ENCODE data around the gene CDC42BPB. TPM values are rescaled to one million over a fixed set of nuclear protein-coding genes. Genes with fewer than 3 reads are reported as not detected.

Gene CDC42BPB
- total RNA-seq, 1 donor from 2014 or later: 96.5 TPM

GRCh38 chr14:102951034-102951433 is 106.3 kb downstream of the CDC42BPB start:
- H3K27ac ChIP-seq: no peak overlapping the region

DNA sequence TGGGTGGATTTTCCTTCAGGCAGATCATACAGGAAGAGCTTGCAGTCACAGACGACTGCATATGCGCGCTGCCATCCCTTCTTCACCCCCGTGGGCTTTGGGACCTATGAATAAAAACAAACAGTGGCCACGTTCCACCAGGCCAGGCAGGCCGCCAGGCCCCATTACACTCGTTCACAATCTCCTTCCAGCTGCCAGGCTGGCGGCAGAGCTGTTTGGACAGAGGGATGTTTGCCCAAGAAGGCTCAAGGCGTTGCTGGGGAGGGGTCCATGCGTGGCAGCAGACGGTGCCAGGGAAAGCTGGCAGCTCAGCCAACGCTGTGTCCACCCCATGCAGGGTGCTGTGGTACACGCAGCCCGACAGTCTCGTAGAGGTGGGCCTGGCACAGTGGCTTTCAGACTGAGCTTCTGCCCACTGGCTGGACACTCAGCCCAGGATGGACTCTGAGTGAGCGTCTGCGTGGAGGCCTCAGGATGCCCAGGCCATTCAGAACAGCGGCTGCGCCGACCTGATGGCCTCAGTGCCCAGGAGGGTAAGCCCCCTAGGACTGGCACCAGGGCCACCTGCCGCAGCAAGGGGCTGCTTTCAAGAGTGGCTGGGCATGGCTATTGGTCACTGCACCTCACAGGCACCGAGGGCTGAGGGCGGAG is 107.4 kb downstream of the CDC42BPB start:
- H3K27ac ChIP-seq: no peak overlapping the region
- peaks cover 9 to 10% of the 10 kb centered on the region in 2 donors for H3K4me1 ChIP-seq
- intact Hi-C loops (cut with DNase I): no loop called here
- no peak for DNase-seq (ENCODE audit: low spot score in 2 of 2)
- H3K4me3 ChIP-seq: no peak overlapping the region
- peaks cover 92 to 94% of the 10 kb centered on the region in 2 donors for H3K36me3 ChIP-seq
- no peaks in the 10 kb centered on the region for H3K27me3 ChIP-seq
- TF ChIP-seq, protein P1, sequence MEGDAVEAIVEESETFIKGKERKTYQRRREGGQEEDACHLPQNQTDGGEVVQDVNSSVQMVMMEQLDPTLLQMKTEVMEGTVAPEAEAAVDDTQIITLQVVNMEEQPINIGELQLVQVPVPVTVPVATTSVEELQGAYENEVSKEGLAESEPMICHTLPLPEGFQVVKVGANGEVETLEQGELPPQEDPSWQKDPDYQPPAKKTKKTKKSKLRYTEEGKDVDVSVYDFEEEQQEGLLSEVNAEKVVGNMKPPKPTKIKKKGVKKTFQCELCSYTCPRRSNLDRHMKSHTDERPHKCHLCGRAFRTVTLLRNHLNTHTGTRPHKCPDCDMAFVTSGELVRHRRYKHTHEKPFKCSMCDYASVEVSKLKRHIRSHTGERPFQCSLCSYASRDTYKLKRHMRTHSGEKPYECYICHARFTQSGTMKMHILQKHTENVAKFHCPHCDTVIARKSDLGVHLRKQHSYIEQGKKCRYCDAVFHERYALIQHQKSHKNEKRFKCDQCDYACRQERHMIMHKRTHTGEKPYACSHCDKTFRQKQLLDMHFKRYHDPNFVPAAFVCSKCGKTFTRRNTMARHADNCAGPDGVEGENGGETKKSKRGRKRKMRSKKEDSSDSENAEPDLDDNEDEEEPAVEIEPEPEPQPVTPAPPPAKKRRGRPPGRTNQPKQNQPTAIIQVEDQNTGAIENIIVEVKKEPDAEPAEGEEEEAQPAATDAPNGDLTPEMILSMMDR (IDR thresholded peaks at IDR 0.05): no peak
- no peaks in the 10 kb centered on the region for H3K9me3 ChIP-seq

More at GRCh38 chr14:102951034-102951433, 106.3 kb downstream of the CDC42BPB start:
- H3K27me3 ChIP-seq: no peaks in the 10 kb centered on the region
- no peak overlapping the region for H3K4me3 ChIP-seq
- H3K36me3 ChIP-seq: peaks cover 91 to 94% of the 10 kb centered on the region in 2 donors
- no peak for DNase-seq (ENCODE audit: low spot score in 2 of 2)
- no peaks in the 10 kb centered on the region for H3K9me3 ChIP-seq
- intact Hi-C loops (cut with DNase I): no loop called here
- TF ChIP-seq, protein P1 (IDR thresholded peaks at IDR 0.05): no peak
- H3K4me1 ChIP-seq: peaks cover 9 to 10% of the 10 kb centered on the region in 2 donors

- Histone ChIP-seq H3K36me3 (peaks cover 92 to 94% of the 10 kb centered on the region in 2 donors), H3K4me3 (no peak overlapping the region), H3K4me1 (peaks cover 9 to 10% of the 10 kb centered on the region in 2 donors), H3K27me3 (no peaks in the 10 kb centered on the region), H3K9me3 (no peaks in the 10 kb centered on the region), H3K27ac (no peak overlapping the region)
- intact Hi-C loops (cut with DNase I): no loop called here
- DNase-seq (ENCODE audit: low spot score in 2 of 2): no peak
- TF ChIP-seq, protein P1 (IDR thresholded peaks at IDR 0.05): no peak
These were observed 108.1 kb downstream of the CDC42BPB start for GRCh38 chr14:102949062-102949800.

GRCh38 chr14:102948698-102949061 is 108.7 kb downstream of the CDC42BPB start:
- H3K4me3 ChIP-seq: no peak overlapping the region
- TF ChIP-seq, protein P1 (IDR thresholded peaks at IDR 0.05): no peak
- no peak for DNase-seq (ENCODE audit: low spot score in 2 of 2)
- no peaks in the 10 kb centered on the region for H3K9me3 ChIP-seq
- no peak overlapping the region for H3K27ac ChIP-seq
- H3K27me3 ChIP-seq: no peaks in the 10 kb centered on the region
- intact Hi-C loops (cut with DNase I): no loop called here
- peaks cover 92 to 94% of the 10 kb centered on the region in 2 donors for H3K36me3 ChIP-seq
- peaks cover 9 to 10% of the 10 kb centered on the region in 2 donors for H3K4me1 ChIP-seq

DNA sequence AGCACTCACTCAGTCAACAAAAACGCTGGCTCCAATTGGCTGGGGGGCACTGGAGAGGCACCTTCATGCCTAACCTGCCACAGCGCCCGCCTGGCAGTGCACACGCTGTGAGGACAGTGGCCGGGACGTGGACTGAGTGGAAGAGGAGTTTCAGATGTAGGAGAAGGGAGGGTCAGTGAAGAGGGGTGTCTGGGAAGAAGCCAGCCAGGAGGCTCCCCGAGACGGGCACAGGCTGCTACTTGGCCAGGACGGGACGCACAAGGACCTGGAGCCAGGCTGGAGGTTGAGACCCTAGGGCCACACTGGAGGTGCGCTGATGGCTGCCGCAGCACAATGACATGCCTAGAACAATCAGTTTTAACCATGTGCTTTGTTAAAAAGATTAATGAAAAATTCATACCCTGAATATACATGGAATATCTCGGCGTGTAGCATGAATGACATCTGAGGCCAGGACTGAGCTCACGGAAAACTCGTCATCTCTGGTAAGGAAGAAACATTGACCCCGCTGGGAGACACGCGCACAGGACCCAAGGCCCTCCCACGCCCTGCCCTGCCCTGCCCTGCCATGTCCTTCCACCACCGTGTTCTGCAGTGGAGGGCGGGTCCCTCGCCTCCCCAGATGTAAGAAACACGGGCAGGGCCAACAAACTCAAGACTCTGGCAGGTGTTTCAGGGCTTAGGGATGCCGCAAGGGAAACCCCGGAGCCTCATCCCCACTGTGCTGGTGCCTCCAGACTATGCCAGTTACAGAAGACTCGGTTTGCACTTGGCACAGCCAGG is 109.8 kb downstream of the CDC42BPB start:
- no peak for DNase-seq (ENCODE audit: low spot score in 2 of 2)
- no peak overlapping the region for H3K27ac ChIP-seq
- H3K36me3 ChIP-seq: peaks cover 92 to 94% of the 10 kb centered on the region in 2 donors
- peaks cover 9 to 10% of the 10 kb centered on the region in 2 donors for H3K4me1 ChIP-seq
- intact Hi-C loops (cut with DNase I): no loop called here
- H3K9me3 ChIP-seq: no peaks in the 10 kb centered on the region
- no peaks in the 10 kb centered on the region for H3K27me3 ChIP-seq
- no peak overlapping the region for H3K4me3 ChIP-seq
- TF ChIP-seq, protein P1 (IDR thresholded peaks at IDR 0.05): no peak

Data from ascending aorta (tissue), 2 donors.